ENCODE results near the gene ANO4. TPM values are rescaled to one million over a fixed set of nuclear protein-coding genes. Genes with fewer than 3 reads are reported as not detected.
A peak's percentile ranks its signal among the peaks of the same experiment; 100 is the strongest.

The ANO4 gene
- total RNA-seq, 1 donor from 2014 or later: 0.32 TPM

GRCh38 chr12:101015044-101015443 lies 220.5 kb downstream of the ANO4 start:
- no peak for DNase-seq
- intact Hi-C loops (cut with micrococcal nuclease): no loop called here
- no peak for ATAC-seq

- intact Hi-C loops (cut with micrococcal nuclease): no loop called here
- DNase-seq: no peak
- ATAC-seq: no peak
Measured at GRCh38 chr12:101018540-101018939, 224.0 kb downstream of the ANO4 start.

GRCh38 chr12:101019201-101019600 lies 224.6 kb downstream of the ANO4 start:
- ATAC-seq (no peak), DNase-seq (no peak)
- intact Hi-C loops (cut with micrococcal nuclease): no loop called here

GRCh38 chr12:101019667-101020066 lies 225.1 kb downstream of the ANO4 start:
- intact Hi-C loops (cut with micrococcal nuclease): no loop called here
- no peak for DNase-seq
- no peak for ATAC-seq

- no peak for ATAC-seq
- intact Hi-C loops (cut with micrococcal nuclease): no loop called here
- no peak for DNase-seq
Measured at GRCh38 chr12:101021442-101021841, 226.9 kb downstream of the ANO4 start.

- intact Hi-C loops (cut with micrococcal nuclease): no loop called here
- ATAC-seq (peak; percentile 54), DNase-seq (no peak)
Measured at GRCh38 chr12:101021911-101022388, 227.4 kb downstream of the ANO4 start.

- ATAC-seq: no peak
- no peak for DNase-seq
- intact Hi-C loops (cut with micrococcal nuclease): no loop called here
Measured at GRCh38 chr12:101027200-101027599, 232.6 kb downstream of the ANO4 start.

GRCh38 chr12:101027816-101028215 lies 233.2 kb downstream of the ANO4 start:
- intact Hi-C loops (cut with micrococcal nuclease): no loop called here
- DNase-seq (no peak), ATAC-seq (no peak)

- ATAC-seq: no peak
- DNase-seq: no peak
- intact Hi-C loops (cut with micrococcal nuclease): no loop called here
Measured at GRCh38 chr12:101038289-101038871, 243.8 kb downstream of the ANO4 start.

GRCh38 chr12:101039848-101040531 lies 245.4 kb downstream of the ANO4 start:
- DNase-seq (no peak), ATAC-seq (no peak)
- intact Hi-C loops (cut with micrococcal nuclease): no loop called here

- DNase-seq: no peak
- intact Hi-C loops (cut with micrococcal nuclease): no loop called here
- ATAC-seq: no peak
Measured at GRCh38 chr12:101040936-101041335, 246.4 kb downstream of the ANO4 start.

GRCh38 chr12:101042211-101042610 lies 247.6 kb downstream of the ANO4 start:
- no peak for ATAC-seq
- intact Hi-C loops (cut with micrococcal nuclease): no loop called here
- DNase-seq: no peak

- intact Hi-C loops (cut with micrococcal nuclease): no loop called here
- ATAC-seq (no peak), DNase-seq (no peak)
Measured at GRCh38 chr12:101044512-101045059, 250.0 kb downstream of the ANO4 start.

- no peak for DNase-seq
- intact Hi-C loops (cut with micrococcal nuclease): no loop called here
- no peak for ATAC-seq
Measured at GRCh38 chr12:101045486-101046464, 251.2 kb downstream of the ANO4 start.

- no peak for ATAC-seq
- no peak for DNase-seq
- intact Hi-C loops (cut with micrococcal nuclease): no loop called here
Measured at GRCh38 chr12:101047652-101048051, 253.1 kb downstream of the ANO4 start.

GRCh38 chr12:101050631-101051030 lies 256.1 kb downstream of the ANO4 start:
- DNase-seq (no peak), ATAC-seq (no peak)
- intact Hi-C loops (cut with micrococcal nuclease): no loop called here

GRCh38 chr12:101051151-101051550 lies 256.6 kb downstream of the ANO4 start:
- ATAC-seq (no peak), DNase-seq (no peak)
- intact Hi-C loops (cut with micrococcal nuclease): no loop called here

GRCh38 chr12:101051901-101052550 lies 257.4 kb downstream of the ANO4 start:
- intact Hi-C loops (cut with micrococcal nuclease): no loop called here
- no peak for ATAC-seq
- no peak for DNase-seq

GRCh38 chr12:101053203-101053602 lies 258.6 kb downstream of the ANO4 start:
- no peak for ATAC-seq
- intact Hi-C loops (cut with micrococcal nuclease): no loop called here
- no peak for DNase-seq

Data from left ventricle myocardium superior (tissue), 1 donor.